HL-60 (cell line): ENCODE measurements around the gene MAGEH1.

ENCODE experiments used
- POLR2AphosphoS5 ChIP-seq: IDR thresholded peaks from 2 replicates; pipeline ENCODE4 v1.6.1; 2012; ENCODE audit warnings: low read depth
- REST ChIP-seq: IDR thresholded peaks from 2 replicates; pipeline ENCODE4 v1.6.1; 2012; ENCODE audit warnings: low read depth; ENCODE audit not compliant: insufficient replicate concordance

GRCh38 chrX:55450259-55450658 lies 1.7 kb upstream of the MAGEH1 start:
- no peak for TF ChIP-seq POLR2AphosphoS5
- TF ChIP-seq REST: no peak
